ENCODE data around the gene ZC3H11A. TPM values are rescaled to one million over a fixed set of nuclear protein-coding genes. Genes with fewer than 3 reads are reported as not detected.

ZC3H11A gene
- polyA plus RNA-seq, 1 donor (not counting 4 experiments of a cell fraction or from before 2014, with no cell fraction given) = 83.4 TPM

DNA sequence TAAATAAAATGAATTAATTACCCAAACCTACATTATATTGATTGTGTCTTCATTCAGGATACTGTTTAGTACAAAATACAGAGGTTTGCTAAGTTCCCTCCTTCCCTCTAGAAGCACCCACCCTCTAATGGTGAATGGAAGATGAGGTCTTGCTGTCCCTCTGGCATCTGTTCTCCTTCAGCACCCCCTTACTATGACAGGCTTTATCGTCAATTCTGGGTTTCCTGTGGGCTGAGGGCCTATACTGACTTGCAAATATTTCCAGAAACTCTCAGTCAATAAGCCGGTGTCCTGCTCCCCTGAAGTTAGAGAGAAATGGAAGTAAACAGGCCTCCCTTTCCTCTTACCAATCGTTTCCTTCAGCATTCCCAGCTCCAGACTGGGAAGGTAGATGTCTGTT, 17.3 kb upstream of the ZC3H11A start:
- Histone ChIP-seq H3K27me3 (ENCODE audit: control insufficient read depth, extremely low read depth, insufficient read depth, low read length) (no peaks in the 10 kb centered on the region), H4K20me1 (ENCODE audit: control insufficient read depth, extremely low read depth, insufficient read depth, low read length) (no peaks in the 10 kb centered on the region), H3K9me1 (ENCODE audit: control insufficient read depth, extremely low read depth, insufficient read depth, low read length) (no peaks in the 10 kb centered on the region), H3K79me2 (ENCODE audit: control insufficient read depth, insufficient read depth, low read length) (no peaks in the 10 kb centered on the region), H3K27ac (ENCODE audit: control insufficient read depth, insufficient read depth, low read length) (no peak overlapping the region), H3K4me2 (ENCODE audit: control insufficient read depth, extremely low read depth, insufficient read depth, low read depth, low read length) (no peak overlapping the region), H3K36me3 (ENCODE audit: control insufficient read depth in 2 of 2, extremely low read depth in 1 of 2, insufficient read depth in 2 of 2, low read length in 2 of 2) (no peaks in the 10 kb centered on the region), H3K4me3 (ENCODE audit: control insufficient read depth in 2 of 3, extremely low read depth in 1 of 3, insufficient read depth in 2 of 3, low read depth in 1 of 3, low read length in 3 of 3) (no peak overlapping the region), H3K4me1 (ENCODE audit: control insufficient read depth, extremely low read depth, insufficient read depth, low read length) (no peaks in the 10 kb centered on the region), H3K9me3 (ENCODE audit: control insufficient read depth, low read depth, low read length) (no peaks in the 10 kb centered on the region), H2AFZ (ENCODE audit: control insufficient read depth, low read length) (no peak overlapping the region), H3K9ac (ENCODE audit: control insufficient read depth, extremely low read depth, insufficient read depth, low read length) (no peak overlapping the region)
- DNase-seq (ENCODE audit: low read depth, low spot score) (no peak), FAIRE-seq (no peak)
- dilution Hi-C loops (cut with MboI; ENCODE audit: extremely low pct_ligation_motif_present, low sequenced_read_pairs) = no loop called here
- TF ChIP-seq CTCF (optimal IDR thresholded peaks at IDR 0.05 in 1 of 3, IDR thresholded peaks at IDR 0.05 in 1 of 3, conservative IDR thresholded peaks at IDR 0.05 in 1 of 3; ENCODE audit: extremely low read depth in 1 of 3, insufficient read depth in 2 of 3, low read length in 3 of 3) = no peak
- TF ChIP-seq EZH2 (IDR thresholded peaks at IDR 0.05; ENCODE audit: low read length) = no peak

GRCh38 chr1:203778789-203779188, 16.6 kb upstream of the ZC3H11A start:
- Histone ChIP-seq H3K9ac (ENCODE audit: control insufficient read depth, extremely low read depth, insufficient read depth, low read length) (no peak overlapping the region), H3K27ac (ENCODE audit: control insufficient read depth, insufficient read depth, low read length) (no peak overlapping the region), H3K27me3 (ENCODE audit: control insufficient read depth, extremely low read depth, insufficient read depth, low read length) (no peaks in the 10 kb centered on the region), H3K4me2 (ENCODE audit: control insufficient read depth, extremely low read depth, insufficient read depth, low read depth, low read length) (no peak overlapping the region), H3K9me3 (ENCODE audit: control insufficient read depth, low read depth, low read length) (no peaks in the 10 kb centered on the region), H4K20me1 (ENCODE audit: control insufficient read depth, extremely low read depth, insufficient read depth, low read length) (no peaks in the 10 kb centered on the region), H3K4me3 (ENCODE audit: control insufficient read depth in 2 of 3, extremely low read depth in 1 of 3, insufficient read depth in 2 of 3, low read depth in 1 of 3, low read length in 3 of 3) (no peak overlapping the region), H2AFZ (ENCODE audit: control insufficient read depth, low read length) (no peak overlapping the region), H3K9me1 (ENCODE audit: control insufficient read depth, extremely low read depth, insufficient read depth, low read length) (no peaks in the 10 kb centered on the region), H3K4me1 (ENCODE audit: control insufficient read depth, extremely low read depth, insufficient read depth, low read length) (no peaks in the 10 kb centered on the region), H3K79me2 (ENCODE audit: control insufficient read depth, insufficient read depth, low read length) (no peaks in the 10 kb centered on the region), H3K36me3 (ENCODE audit: control insufficient read depth in 2 of 2, extremely low read depth in 1 of 2, insufficient read depth in 2 of 2, low read length in 2 of 2) (no peaks in the 10 kb centered on the region)
- DNase-seq (ENCODE audit: low read depth, low spot score) = no peak
- dilution Hi-C loops (cut with MboI; ENCODE audit: extremely low pct_ligation_motif_present, low sequenced_read_pairs) = no loop called here
- no peak for TF ChIP-seq EZH2 (IDR thresholded peaks at IDR 0.05; ENCODE audit: low read length)
- TF ChIP-seq CTCF (optimal IDR thresholded peaks at IDR 0.05 in 1 of 3, IDR thresholded peaks at IDR 0.05 in 1 of 3, conservative IDR thresholded peaks at IDR 0.05 in 1 of 3; ENCODE audit: extremely low read depth in 1 of 3, insufficient read depth in 2 of 3, low read length in 3 of 3) = no peak
- FAIRE-seq = no peak

Data from keratinocyte (primary cell).